ENCODE results near the gene SDK1.
"Not testable (repeated sequence)": the region's sequence is repeated elsewhere in the genome, so short reads cannot be mapped to it uniquely, and the experiment has no call there.

Gene SDK1

DNA sequence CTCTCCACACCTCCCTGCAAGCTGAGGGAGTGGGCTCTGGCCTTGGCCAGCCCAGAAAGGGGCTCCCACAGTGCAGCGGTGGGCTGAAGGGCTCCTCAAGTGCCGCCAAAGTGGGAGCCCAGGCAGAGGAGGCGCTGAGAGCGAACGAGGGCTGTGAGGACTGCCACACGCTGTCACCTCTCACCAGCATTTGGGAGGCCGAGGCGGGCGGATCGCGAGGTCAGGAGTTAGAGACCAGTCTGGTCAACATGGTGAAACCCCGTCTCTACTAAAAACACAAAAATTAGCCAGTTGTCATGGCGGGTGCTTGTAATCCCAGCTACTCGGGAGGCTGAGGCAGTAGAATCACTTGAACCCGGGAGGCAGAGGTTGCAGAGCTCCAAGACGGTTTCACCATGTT lies 1013.3 kb downstream of the SDK1 start:
- DNase-seq (ENCODE audit: low read depth in 2 of 2): not testable (repeated sequence)

Measured in fibroblast of skin of left quadriceps (primary cell).